ENCODE measurements around the gene CYBA. TPM values are rescaled to one million over a fixed set of nuclear protein-coding genes. Genes with fewer than 3 reads are reported as not detected.

The CYBA gene
- total RNA-seq, 1 donor from 2014 or later, result 51.7 TPM

DNA sequence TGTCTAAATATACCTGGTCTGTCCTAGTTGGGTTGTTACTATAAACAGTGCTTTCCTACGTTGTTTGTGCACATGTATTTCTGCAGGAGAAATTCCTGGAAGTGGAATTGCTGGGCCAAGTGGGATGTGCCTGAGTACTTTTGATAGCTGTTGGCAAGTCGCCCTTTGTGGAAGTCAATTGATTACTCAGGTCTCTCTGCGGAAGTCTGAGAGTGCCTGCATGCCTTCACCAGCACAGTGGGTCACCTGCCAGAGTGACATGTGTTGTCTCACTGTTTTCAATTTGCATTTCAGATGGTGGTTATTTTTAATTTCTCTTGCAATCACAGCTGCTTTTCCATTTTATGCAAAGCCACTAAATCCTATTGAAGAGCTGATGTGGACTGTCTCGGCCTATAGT, 14.3 kb upstream of the CYBA start:
- TF ChIP-seq, protein P1, sequence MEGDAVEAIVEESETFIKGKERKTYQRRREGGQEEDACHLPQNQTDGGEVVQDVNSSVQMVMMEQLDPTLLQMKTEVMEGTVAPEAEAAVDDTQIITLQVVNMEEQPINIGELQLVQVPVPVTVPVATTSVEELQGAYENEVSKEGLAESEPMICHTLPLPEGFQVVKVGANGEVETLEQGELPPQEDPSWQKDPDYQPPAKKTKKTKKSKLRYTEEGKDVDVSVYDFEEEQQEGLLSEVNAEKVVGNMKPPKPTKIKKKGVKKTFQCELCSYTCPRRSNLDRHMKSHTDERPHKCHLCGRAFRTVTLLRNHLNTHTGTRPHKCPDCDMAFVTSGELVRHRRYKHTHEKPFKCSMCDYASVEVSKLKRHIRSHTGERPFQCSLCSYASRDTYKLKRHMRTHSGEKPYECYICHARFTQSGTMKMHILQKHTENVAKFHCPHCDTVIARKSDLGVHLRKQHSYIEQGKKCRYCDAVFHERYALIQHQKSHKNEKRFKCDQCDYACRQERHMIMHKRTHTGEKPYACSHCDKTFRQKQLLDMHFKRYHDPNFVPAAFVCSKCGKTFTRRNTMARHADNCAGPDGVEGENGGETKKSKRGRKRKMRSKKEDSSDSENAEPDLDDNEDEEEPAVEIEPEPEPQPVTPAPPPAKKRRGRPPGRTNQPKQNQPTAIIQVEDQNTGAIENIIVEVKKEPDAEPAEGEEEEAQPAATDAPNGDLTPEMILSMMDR (IDR thresholded peaks at IDR 0.05), result no peak
- Mint-ChIP-seq H3K36me3 (ENCODE audit: low read depth) (no peaks in the 10 kb centered on the region), H3K9me3 (ENCODE audit: low read depth) (no peaks in the 10 kb centered on the region), H3K27ac (ENCODE audit: unreplicated experiment) (no peak overlapping the region), H3K4me3 (ENCODE audit: unreplicated experiment) (no peak overlapping the region), H3K27me3 (ENCODE audit: low read depth) (no peaks in the 10 kb centered on the region), H3K4me1 (ENCODE audit: low read depth) (peaks cover 16% of the 10 kb centered on the region)
- DNase-seq (ENCODE audit: low spot score), result no peak

DNA sequence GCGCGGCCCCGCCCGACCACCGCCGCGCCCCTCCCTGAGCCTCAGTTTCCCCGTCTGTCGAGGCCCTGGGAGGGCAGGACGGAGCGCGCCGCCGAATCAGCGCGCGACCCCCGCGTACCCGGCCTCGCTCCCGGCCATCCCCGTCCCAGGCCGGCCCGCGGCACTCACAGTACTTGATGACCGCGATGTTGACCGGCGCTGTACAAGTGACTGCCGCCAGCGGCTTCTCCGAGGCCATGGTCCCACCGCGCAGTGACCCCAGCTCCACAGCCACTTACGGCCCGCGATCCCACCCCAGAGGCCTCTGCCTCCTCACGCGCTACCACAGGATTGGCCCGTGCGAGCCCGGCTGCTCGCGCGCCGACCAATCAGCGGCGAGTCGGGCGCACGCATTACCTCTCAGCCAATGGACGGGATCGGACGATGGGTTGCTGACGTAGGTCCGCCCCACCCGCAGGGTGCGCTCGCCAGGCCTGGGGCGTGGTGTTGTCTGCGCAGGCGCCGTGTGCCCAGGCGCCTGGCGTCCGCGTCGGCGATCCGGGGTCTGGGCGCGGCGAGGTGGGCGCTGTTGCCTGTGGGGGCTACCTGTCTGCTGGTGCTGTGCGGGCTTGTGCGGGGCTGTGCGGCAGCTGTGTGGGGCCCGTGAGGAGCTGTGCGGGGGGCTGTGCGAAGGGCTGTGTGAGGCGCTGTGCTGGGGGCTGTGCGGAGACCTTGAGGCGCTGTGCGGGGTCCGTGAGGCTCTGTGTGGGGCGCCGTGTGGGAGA, 12.2 kb upstream of the CYBA start, which contains the start of gene MVD:
TSS of gene MVD (minus strand) at position 249 of the 764 bp plus-strand sequence. CDS start at position 238, 11 bp downstream.
- TF ChIP-seq, protein P1 (IDR thresholded peaks at IDR 0.05), result no peak

DNA sequence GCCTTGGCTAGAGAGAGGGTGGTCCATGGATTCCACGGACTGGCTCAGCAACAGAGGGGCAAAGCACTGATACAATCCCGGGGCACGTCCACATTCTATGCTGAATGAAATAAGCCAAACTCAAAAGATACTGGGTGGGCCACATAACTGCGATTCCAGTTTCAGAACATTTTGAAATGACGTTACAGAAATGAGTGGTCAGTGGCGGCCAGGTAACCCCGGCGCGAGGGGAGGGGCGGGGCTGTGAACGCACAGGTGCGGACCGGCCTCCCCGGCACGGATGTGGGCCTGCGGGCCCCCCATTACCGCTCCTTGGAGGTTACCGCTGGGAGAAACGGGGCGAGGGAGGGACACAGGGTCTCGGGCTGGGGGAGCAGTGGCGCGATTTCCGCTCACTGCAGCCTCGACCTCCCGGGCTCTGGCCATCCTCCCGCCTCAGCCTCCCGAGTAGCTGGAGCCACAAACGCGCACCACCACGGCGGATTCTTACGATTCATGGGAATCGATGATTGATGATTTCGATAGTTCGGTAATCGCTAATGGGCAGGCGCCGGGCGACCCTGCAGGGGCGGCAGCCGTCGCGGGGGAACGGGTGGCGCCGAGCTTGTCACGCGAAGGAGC, 11.5 kb upstream of the CYBA start:
- H3K36me3 Mint-ChIP-seq (ENCODE audit: low read depth), result no peaks in the 10 kb centered on the region
- no peak for DNase-seq (ENCODE audit: low spot score)
- no peaks in the 10 kb centered on the region for H3K9me3 Mint-ChIP-seq (ENCODE audit: low read depth)
- H3K4me1 Mint-ChIP-seq (ENCODE audit: low read depth), result peaks cover 16% of the 10 kb centered on the region
- H3K27ac Mint-ChIP-seq (ENCODE audit: unreplicated experiment), result peak overlapping the region; percentile 91
- H3K27me3 Mint-ChIP-seq (ENCODE audit: low read depth), result no peaks in the 10 kb centered on the region
- TF ChIP-seq, protein P1 (IDR thresholded peaks at IDR 0.05), result no peak
- H3K4me3 Mint-ChIP-seq (ENCODE audit: unreplicated experiment), result peak overlapping the region; percentile 84

More for the DNA sequence above, 12.2 kb upstream of the CYBA start, which contains the start of gene MVD:
- Mint-ChIP-seq H3K4me3 (ENCODE audit: unreplicated experiment) (peak within 1 kb of the TSS; percentile 84), H3K27ac (ENCODE audit: unreplicated experiment) (peak within 1 kb of the TSS; percentile 92), H3K4me1 (ENCODE audit: low read depth) (peaks cover 16% of the 10 kb centered on the region), H3K36me3 (ENCODE audit: low read depth) (no peaks in the 10 kb centered on the region), H3K9me3 (ENCODE audit: low read depth) (no peaks in the 10 kb centered on the region), H3K27me3 (ENCODE audit: low read depth) (no peaks in the 10 kb centered on the region)
- DNase-seq (ENCODE audit: low spot score), result peak; percentile 99

DNA sequence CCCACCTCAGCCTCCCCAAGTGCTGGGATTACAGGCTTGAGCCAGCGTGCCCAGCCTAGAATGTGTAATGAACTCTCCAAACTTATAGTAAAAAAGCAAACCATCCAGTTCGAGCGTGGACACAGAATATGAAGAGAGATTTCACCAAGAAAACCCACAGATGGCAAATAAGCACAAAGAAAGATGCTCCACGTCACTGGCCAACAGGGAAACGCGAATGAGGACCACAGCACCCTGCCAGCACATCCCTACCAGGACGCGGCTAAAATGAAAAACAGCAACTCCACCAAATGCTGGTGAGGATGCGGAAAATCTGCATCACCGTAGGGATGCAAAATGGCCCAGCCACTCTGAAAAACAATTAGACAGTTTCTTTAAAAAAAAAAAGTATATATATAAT, 10.6 kb upstream of the CYBA start:
- no peaks in the 10 kb centered on the region for H3K36me3 Mint-ChIP-seq (ENCODE audit: low read depth)
- no peaks in the 10 kb centered on the region for H3K27me3 Mint-ChIP-seq (ENCODE audit: low read depth)
- H3K4me1 Mint-ChIP-seq (ENCODE audit: low read depth), result peaks cover 16% of the 10 kb centered on the region
- no peaks in the 10 kb centered on the region for H3K9me3 Mint-ChIP-seq (ENCODE audit: low read depth)
- TF ChIP-seq, protein P1 (IDR thresholded peaks at IDR 0.05), result no peak
- DNase-seq (ENCODE audit: low spot score), result no peak
- peak overlapping the region; percentile 6 for H3K27ac Mint-ChIP-seq (ENCODE audit: unreplicated experiment)
- H3K4me3 Mint-ChIP-seq (ENCODE audit: unreplicated experiment), result peak overlapping the region; percentile 40

DNA sequence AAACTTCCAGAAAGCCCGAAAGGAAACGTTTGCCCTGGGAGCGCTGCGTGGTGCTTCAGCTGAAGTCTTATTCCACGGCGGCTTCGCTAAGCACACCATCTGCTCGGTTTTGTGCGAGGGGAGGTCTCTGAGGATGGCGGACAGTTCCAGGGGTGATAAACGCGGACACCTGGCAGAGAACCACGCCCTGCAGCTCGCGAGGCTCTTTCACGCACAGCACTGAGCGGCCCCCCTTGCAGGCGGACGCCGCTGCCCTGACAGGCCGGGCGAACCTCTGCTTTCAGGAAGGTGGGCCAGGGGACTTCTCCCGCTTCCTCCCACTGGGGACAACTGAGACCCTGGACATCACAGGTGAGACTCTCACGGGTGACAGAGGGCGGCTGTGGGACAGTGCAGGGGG, 8.3 kb upstream of the CYBA start:
- no peak overlapping the region for H3K4me3 Mint-ChIP-seq (ENCODE audit: unreplicated experiment)
- H3K27me3 Mint-ChIP-seq (ENCODE audit: low read depth), result no peaks in the 10 kb centered on the region
- H3K36me3 Mint-ChIP-seq (ENCODE audit: low read depth), result peaks cover 5% of the 10 kb centered on the region
- no peak for DNase-seq (ENCODE audit: low spot score)
- peaks cover 16% of the 10 kb centered on the region for H3K4me1 Mint-ChIP-seq (ENCODE audit: low read depth)
- H3K9me3 Mint-ChIP-seq (ENCODE audit: low read depth), result no peaks in the 10 kb centered on the region
- no peak overlapping the region for H3K27ac Mint-ChIP-seq (ENCODE audit: unreplicated experiment)
- TF ChIP-seq, protein P1 (IDR thresholded peaks at IDR 0.05), result no peak

Measured in chondrocyte (in vitro differentiated cells).